ENCODE data around the gene PPP6R3. TPM values are rescaled to one million over a fixed set of nuclear protein-coding genes. Genes with fewer than 3 reads are reported as not detected.

Gene PPP6R3
- total and polyA plus RNA-seq, 2 of the 13 experiments (the other 11 are each of a cell fraction or from before 2014, with no cell fraction given), result 41.2 to 83.4 TPM

GRCh38 chr11:68575025-68575665 lies 114.6 kb downstream of the PPP6R3 start:
- Histone ChIP-seq H3K9ac (ENCODE audit: insufficient read depth, low read depth, low read length) (no peak overlapping the region), H4K20me1 (ENCODE audit: insufficient read depth, low read length) (no peaks in the 10 kb centered on the region), H3K4me3 (replicated peaks in 1 of 3; ENCODE audit: insufficient read depth in 1 of 3, low read depth in 2 of 3, low read length in 3 of 3) (no peak overlapping the region), H2AFZ (ENCODE audit: low read length) (no peak overlapping the region), H3K79me2 (ENCODE audit: insufficient read depth, low read length) (peaks cover 2% of the 10 kb centered on the region), H3K4me1 (ENCODE audit: insufficient read depth, low read length) (no peaks in the 10 kb centered on the region), H3K27ac (ENCODE audit: extremely low read length, insufficient read depth, low read length) (no peak overlapping the region), H3K4me2 (ENCODE audit: low read depth, low read length) (no peak overlapping the region), H3K36me3 (replicated peaks in 1 of 2; ENCODE audit: control insufficient read depth in 1 of 2, insufficient read depth in 2 of 2, low read length in 2 of 2) (peaks cover 43 to 91% of the 10 kb centered on the region in 2 experiments), H3K27me3 (ENCODE audit: control insufficient read depth in 1 of 2, insufficient read depth in 2 of 2, low read length in 2 of 2) (no peaks in the 10 kb centered on the region), H3K9me3 (ENCODE audit: low read length) (no peaks in the 10 kb centered on the region)
- ChIA-PET POLR2A (no interaction called here), CTCF (ENCODE audit: low intra/inter-chr PET ratio, low total read pairs) (no interaction called here)
- in situ Hi-C loops (cut with HindIII; ENCODE audit: extremely low pct_ligation_motif_present, low pct_unique_long_range_greater_than_20kb) (no loop called here), intact Hi-C loops (cut with micrococcal nuclease; ENCODE audit: unreplicated experiment) (no loop called here)
- FAIRE-seq, result no peak
- ATAC-seq, result no peak
- TF ChIP-seq PLSCR1 (CRISPR knock-in tag; IDR thresholded peaks at IDR 0.05; ENCODE audit: borderline replicate concordance) (no peak), SYNCRIP (IDR thresholded peaks at IDR 0.05; ENCODE audit: insufficient read depth, low read depth, low read length) (no peak), FOXO1 (CRISPR knock-in tag; IDR thresholded peaks at IDR 0.05) (no peak), MTA1 (CRISPR knock-in tag; IDR thresholded peaks at IDR 0.05; ENCODE audit: borderline replicate concordance) (no peak), PAF1 (CRISPR knock-in tag; IDR thresholded peaks at IDR 0.05) (no peak), ZBTB49 (CRISPR knock-in tag; IDR thresholded peaks at IDR 0.05; ENCODE audit: borderline replicate concordance) (no peak), ZBTB21 (CRISPR knock-in tag; IDR thresholded peaks at IDR 0.05) (no peak), ZNF512B (CRISPR knock-in tag; IDR thresholded peaks at IDR 0.05; ENCODE audit: borderline replicate concordance) (no peak)
- TF ChIP-seq, protein P1, sequence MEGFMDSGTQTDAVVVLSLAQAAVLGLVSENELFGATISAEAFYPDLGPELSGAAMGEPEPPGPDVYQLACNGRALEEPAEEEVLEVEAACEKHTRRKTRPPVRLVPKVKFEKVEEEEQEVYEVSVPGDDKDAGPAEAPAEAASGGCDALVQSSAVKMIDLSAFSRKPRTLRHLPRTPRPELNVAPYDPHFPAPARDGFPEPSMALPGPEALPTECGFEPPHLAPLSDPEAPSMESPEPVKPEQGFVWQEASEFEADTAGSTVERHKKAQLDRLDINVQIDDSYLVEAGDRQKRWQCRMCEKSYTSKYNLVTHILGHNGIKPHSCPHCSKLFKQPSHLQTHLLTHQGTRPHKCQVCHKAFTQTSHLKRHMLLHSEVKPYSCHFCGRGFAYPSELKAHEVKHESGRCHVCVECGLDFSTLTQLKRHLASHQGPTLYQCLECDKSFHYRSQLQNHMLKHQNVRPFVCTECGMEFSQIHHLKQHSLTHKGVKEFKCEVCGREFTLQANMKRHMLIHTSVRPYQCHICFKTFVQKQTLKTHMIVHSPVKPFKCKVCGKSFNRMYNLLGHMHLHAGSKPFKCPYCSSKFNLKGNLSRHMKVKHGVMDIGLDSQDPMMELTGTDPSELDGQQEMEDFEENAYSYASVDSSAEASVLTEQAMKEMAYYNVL (CRISPR knock-in tag; IDR thresholded peaks at IDR 0.05; ENCODE audit: borderline replicate concordance), result no peak
- no peak for DNase-seq (ENCODE audit: low spot score)
- no TSS peak for BruUV-seq (replicated peaks)
- WGBS (ENCODE audit: low lambda C conversion rate), result 96% methylated on average over 4 of the region's 4 CpGs
